ENCODE measurements around the gene ARHGEF12.

The ARHGEF12 gene

GRCh38 chr11:120430146-120430545, 93.9 kb downstream of the ARHGEF12 start:
- no peak for DNase-seq
- H3K4me1 Mint-ChIP-seq (ENCODE audit: low read depth), result peaks cover 21% of the 10 kb centered on the region
- H3K9me3 Mint-ChIP-seq, result no peaks in the 10 kb centered on the region
- no peak overlapping the region for H3K27ac Mint-ChIP-seq
- H3K27me3 Mint-ChIP-seq, result no peaks in the 10 kb centered on the region
- H3K4me3 Mint-ChIP-seq, result no peak overlapping the region
- H3K36me3 Mint-ChIP-seq (ENCODE audit: low read depth), result peaks cover 5% of the 10 kb centered on the region

- Mint-ChIP-seq H3K27me3 (no peaks in the 10 kb centered on the region), H3K4me3 (peak overlapping the region; percentile 20), H3K9me3 (no peaks in the 10 kb centered on the region), H3K4me1 (ENCODE audit: low read depth) (peaks cover 19% of the 10 kb centered on the region), H3K36me3 (ENCODE audit: low read depth) (peaks cover 2% of the 10 kb centered on the region), H3K27ac (peak overlapping the region; percentile 81)
- DNase-seq, result no peak
These were observed 95.4 kb downstream of the ARHGEF12 start for GRCh38 chr11:120431633-120432032.

DNA sequence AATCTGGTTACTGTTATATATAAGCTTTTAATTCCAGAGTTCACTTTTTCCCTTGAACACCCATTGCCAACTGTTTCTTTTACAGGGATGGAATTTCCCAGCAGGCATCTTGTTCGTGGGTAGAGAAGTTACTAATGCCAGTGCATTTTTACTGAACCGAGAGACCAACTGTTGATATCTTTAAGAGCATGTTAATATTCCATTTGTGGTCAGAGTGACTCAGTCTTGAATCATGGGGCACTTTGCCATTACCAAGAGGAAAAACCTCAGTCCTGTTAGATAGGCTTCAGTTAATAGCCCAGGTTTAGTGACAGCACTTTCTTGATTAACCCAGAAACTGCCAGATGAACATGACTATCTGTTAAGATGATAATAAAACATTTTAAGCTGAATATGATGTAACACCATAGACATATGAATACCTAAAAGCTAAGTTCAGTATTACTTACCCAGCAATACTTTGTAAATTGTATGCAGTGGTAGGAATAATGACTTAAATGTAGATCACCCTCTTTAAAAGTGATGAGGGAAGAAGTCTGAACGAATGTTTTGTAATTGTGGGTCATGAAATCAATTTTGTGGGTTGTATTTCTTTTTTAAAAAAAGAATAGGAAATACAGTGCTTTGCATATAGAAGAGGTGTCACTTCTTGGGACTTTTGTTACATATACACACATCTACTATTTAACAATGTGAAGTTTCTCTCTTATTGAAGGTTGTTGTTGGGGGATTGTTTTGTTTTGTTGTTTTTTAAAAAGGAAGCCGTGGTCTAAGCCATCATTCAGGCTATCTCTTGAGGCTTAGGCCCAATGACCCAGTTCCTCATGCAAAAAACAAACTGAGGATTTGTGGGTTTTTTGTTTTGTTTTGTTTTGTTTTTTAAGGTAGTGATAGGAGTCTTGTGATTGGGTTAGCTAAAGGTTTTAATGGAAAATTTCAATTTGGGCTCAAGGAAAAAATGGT, 96.1 kb downstream of the ARHGEF12 start:
- no peak for DNase-seq
- H3K4me1 Mint-ChIP-seq (ENCODE audit: low read depth), result peaks cover 19% of the 10 kb centered on the region
- peak overlapping the region; percentile 20 for H3K4me3 Mint-ChIP-seq
- peak overlapping the region; percentile 81 for H3K27ac Mint-ChIP-seq
- H3K27me3 Mint-ChIP-seq, result no peaks in the 10 kb centered on the region
- peaks cover 2% of the 10 kb centered on the region for H3K36me3 Mint-ChIP-seq (ENCODE audit: low read depth)
- H3K9me3 Mint-ChIP-seq, result no peaks in the 10 kb centered on the region

DNA sequence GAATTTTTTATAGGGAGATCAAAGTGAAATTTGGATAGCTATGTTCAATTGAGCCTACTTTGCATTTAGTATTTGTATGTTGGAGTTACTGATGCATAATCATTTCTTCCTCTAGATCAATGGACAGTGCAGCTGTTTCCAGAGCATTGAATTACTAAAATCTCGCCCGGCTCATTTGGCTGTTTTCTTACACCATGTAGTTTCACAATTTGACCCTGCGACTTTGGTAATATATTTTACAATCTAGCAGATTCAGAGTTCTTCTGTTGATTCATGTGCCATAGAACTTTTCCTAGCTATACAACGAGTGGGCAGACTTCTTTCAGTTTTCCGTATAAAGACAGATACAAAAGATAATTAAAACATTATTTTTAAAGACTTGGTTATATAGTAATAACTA, 105.4 kb downstream of the ARHGEF12 start:
- Mint-ChIP-seq H3K27me3 (no peaks in the 10 kb centered on the region), H3K4me1 (ENCODE audit: low read depth) (no peaks in the 10 kb centered on the region), H3K4me3 (no peak overlapping the region), H3K27ac (no peak overlapping the region), H3K36me3 (ENCODE audit: low read depth) (peaks cover 33% of the 10 kb centered on the region), H3K9me3 (no peaks in the 10 kb centered on the region)
- no peak for DNase-seq

- no peaks in the 10 kb centered on the region for H3K4me1 Mint-ChIP-seq (ENCODE audit: low read depth)
- H3K4me3 Mint-ChIP-seq, result no peak overlapping the region
- no peaks in the 10 kb centered on the region for H3K9me3 Mint-ChIP-seq
- H3K27me3 Mint-ChIP-seq, result no peaks in the 10 kb centered on the region
- peaks cover 38% of the 10 kb centered on the region for H3K36me3 Mint-ChIP-seq (ENCODE audit: low read depth)
- no peak overlapping the region for H3K27ac Mint-ChIP-seq
- DNase-seq, result no peak
These were observed 105.8 kb downstream of the ARHGEF12 start for GRCh38 chr11:120442031-120442430.

DNA sequence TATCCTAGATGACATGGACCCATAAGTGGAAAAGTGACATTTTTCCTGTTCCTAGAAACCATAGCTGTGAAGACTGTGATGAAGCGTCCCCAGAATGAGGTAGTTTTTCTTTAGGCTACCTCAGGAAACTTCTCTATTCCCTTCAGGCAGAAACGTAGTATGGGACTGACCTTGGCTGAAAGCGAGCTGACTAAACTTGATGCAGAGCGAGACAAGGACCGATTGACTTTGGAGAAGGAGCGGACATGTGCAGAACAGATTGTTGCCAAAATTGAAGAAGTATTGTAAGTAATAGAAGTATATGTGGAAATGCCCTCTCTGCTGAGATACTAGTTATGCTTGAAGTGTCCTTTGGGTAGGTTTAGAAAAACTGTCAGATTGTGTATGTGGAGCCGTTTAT, 110.6 kb downstream of the ARHGEF12 start:
- Mint-ChIP-seq H3K27ac (no peak overlapping the region), H3K4me3 (no peak overlapping the region), H3K4me1 (ENCODE audit: low read depth) (no peaks in the 10 kb centered on the region), H3K9me3 (no peaks in the 10 kb centered on the region), H3K27me3 (no peaks in the 10 kb centered on the region), H3K36me3 (ENCODE audit: low read depth) (peaks cover 66% of the 10 kb centered on the region)
- DNase-seq, result no peak

- DNase-seq, result no peak
- Mint-ChIP-seq H3K36me3 (ENCODE audit: low read depth) (peaks cover 68% of the 10 kb centered on the region), H3K4me3 (no peak overlapping the region), H3K9me3 (no peaks in the 10 kb centered on the region), H3K27me3 (no peaks in the 10 kb centered on the region), H3K27ac (no peak overlapping the region), H3K4me1 (ENCODE audit: low read depth) (no peaks in the 10 kb centered on the region)
These were observed 112.0 kb downstream of the ARHGEF12 start for GRCh38 chr11:120448240-120448639.

GRCh38 chr11:120455487-120455886, 119.3 kb downstream of the ARHGEF12 start:
- no peak for DNase-seq
- no peaks in the 10 kb centered on the region for H3K27me3 Mint-ChIP-seq
- H3K27ac Mint-ChIP-seq, result no peak overlapping the region
- peaks cover 62% of the 10 kb centered on the region for H3K36me3 Mint-ChIP-seq (ENCODE audit: low read depth)
- H3K4me3 Mint-ChIP-seq, result no peak overlapping the region
- no peaks in the 10 kb centered on the region for H3K9me3 Mint-ChIP-seq
- no peaks in the 10 kb centered on the region for H3K4me1 Mint-ChIP-seq (ENCODE audit: low read depth)

DNA sequence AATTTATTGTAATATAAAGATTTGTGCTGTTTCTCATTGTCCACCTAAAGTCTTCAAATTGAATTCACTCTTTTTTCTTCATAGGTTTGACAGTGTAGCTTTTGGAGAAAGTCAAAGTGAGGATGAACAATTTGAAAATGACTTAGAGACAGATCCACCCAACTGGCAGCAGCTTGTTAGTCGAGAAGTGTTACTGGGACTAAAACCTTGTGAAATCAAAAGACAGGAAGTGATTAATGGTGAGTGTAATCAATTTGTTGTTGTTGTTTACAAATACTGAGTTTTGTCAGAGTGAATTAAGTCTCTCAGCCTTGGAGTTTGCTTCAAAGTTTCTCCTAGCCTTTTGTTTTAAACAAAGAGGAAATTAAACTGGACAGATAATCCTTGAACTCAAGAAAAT, 121.8 kb downstream of the ARHGEF12 start:
- peaks cover 68% of the 10 kb centered on the region for H3K36me3 Mint-ChIP-seq (ENCODE audit: low read depth)
- no peaks in the 10 kb centered on the region for H3K9me3 Mint-ChIP-seq
- DNase-seq, result no peak
- H3K4me3 Mint-ChIP-seq, result no peak overlapping the region
- no peaks in the 10 kb centered on the region for H3K4me1 Mint-ChIP-seq (ENCODE audit: low read depth)
- H3K27ac Mint-ChIP-seq, result no peak overlapping the region
- H3K27me3 Mint-ChIP-seq, result no peaks in the 10 kb centered on the region

DNA sequence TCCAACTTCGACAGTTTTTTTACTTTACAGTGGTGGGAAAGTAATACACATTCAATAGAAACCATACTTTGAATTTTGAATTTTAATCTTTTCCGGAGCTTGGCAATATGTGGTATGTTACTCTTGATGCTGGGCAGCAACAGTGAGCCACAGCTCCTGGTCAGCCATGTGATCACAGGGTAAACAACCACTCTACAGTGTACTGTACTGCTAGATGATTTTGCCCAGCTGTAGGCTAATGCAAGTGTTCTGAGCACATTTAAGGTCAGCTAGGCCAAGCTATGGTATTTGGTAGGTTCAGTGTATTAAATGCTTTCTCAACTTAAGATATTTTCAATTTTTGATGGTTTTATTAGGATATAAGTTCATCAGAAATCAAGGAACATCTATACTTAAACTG, 126.6 kb downstream of the ARHGEF12 start:
- peaks cover 73% of the 10 kb centered on the region for H3K36me3 Mint-ChIP-seq (ENCODE audit: low read depth)
- no peaks in the 10 kb centered on the region for H3K27me3 Mint-ChIP-seq
- H3K4me3 Mint-ChIP-seq, result no peak overlapping the region
- H3K27ac Mint-ChIP-seq, result no peak overlapping the region
- no peaks in the 10 kb centered on the region for H3K9me3 Mint-ChIP-seq
- DNase-seq, result no peak
- H3K4me1 Mint-ChIP-seq (ENCODE audit: low read depth), result no peaks in the 10 kb centered on the region

DNA sequence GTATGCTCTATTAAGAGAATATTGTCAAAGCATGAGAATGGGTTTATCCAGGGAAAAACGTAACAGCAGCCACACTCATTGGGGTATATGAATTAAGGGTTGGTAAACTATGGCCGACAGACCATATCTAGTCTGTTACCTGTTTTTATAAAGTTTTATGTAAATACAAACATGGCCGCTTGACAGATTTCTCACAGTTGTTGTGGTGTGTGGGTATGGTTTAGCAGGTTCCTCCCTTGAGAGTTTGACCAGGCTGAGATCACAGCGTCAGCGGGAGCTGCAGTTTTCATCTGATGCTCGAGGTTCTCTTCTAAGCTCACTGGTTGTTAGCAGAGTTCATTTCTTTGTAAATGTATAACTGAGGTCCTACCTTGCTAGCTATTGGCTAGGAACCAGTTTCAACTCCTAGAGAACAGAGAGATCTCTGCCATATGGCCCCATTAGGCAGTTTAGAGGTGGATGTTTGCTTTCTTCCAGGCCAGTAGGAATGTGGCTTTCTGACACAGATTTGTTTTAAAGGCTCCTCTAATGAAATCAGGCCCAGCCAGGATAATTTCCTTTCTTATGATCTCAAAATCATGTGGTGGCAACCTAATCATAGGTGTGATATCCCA, 129.8 kb downstream of the ARHGEF12 start:
- no peak overlapping the region for H3K4me3 Mint-ChIP-seq
- no peaks in the 10 kb centered on the region for H3K4me1 Mint-ChIP-seq (ENCODE audit: low read depth)
- no peak for DNase-seq
- H3K27me3 Mint-ChIP-seq, result no peaks in the 10 kb centered on the region
- H3K9me3 Mint-ChIP-seq, result no peaks in the 10 kb centered on the region
- H3K36me3 Mint-ChIP-seq (ENCODE audit: low read depth), result peaks cover 60% of the 10 kb centered on the region
- no peak overlapping the region for H3K27ac Mint-ChIP-seq

GRCh38 chr11:120467627-120468026, 131.4 kb downstream of the ARHGEF12 start:
- H3K36me3 Mint-ChIP-seq (ENCODE audit: low read depth), result peaks cover 48% of the 10 kb centered on the region
- no peaks in the 10 kb centered on the region for H3K9me3 Mint-ChIP-seq
- no peak overlapping the region for H3K4me3 Mint-ChIP-seq
- H3K27ac Mint-ChIP-seq, result no peak overlapping the region
- H3K4me1 Mint-ChIP-seq (ENCODE audit: low read depth), result no peaks in the 10 kb centered on the region
- no peaks in the 10 kb centered on the region for H3K27me3 Mint-ChIP-seq
- DNase-seq, result no peak

GRCh38 chr11:120471131-120471530, 134.9 kb downstream of the ARHGEF12 start:
- H3K9me3 Mint-ChIP-seq, result no peaks in the 10 kb centered on the region
- DNase-seq, result no peak
- no peaks in the 10 kb centered on the region for H3K4me1 Mint-ChIP-seq (ENCODE audit: low read depth)
- no peak overlapping the region for H3K27ac Mint-ChIP-seq
- H3K4me3 Mint-ChIP-seq, result no peak overlapping the region
- H3K27me3 Mint-ChIP-seq, result no peaks in the 10 kb centered on the region
- H3K36me3 Mint-ChIP-seq (ENCODE audit: low read depth), result peaks cover 37% of the 10 kb centered on the region

- Mint-ChIP-seq H3K4me3 (no peak overlapping the region), H3K9me3 (no peaks in the 10 kb centered on the region), H3K27me3 (no peaks in the 10 kb centered on the region), H3K27ac (no peak overlapping the region), H3K4me1 (ENCODE audit: low read depth) (no peaks in the 10 kb centered on the region), H3K36me3 (ENCODE audit: low read depth) (peaks cover 32% of the 10 kb centered on the region)
- no peak for DNase-seq
These were observed 135.8 kb downstream of the ARHGEF12 start for GRCh38 chr11:120471994-120472393.

DNA sequence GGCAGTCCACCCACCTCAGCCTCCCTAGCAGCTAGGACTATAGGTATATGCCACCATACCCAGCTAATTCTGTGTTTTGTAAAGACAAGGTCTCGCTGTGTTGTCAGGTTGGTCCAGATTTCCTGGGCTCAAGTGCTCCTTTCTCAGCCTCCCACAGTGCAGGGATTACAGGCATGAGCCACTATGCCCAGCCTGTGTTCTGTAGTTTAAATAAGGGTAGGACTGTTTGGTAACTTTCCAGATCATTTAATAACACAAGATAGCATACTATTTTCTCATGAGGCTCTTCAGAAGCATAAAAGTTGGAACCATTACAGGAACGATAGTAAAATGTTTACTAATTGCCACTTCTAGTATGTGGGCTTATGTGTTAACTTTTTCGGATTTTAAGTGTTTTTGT, 137.3 kb downstream of the ARHGEF12 start:
- DNase-seq, result no peak
- no peaks in the 10 kb centered on the region for H3K4me1 Mint-ChIP-seq (ENCODE audit: low read depth)
- peaks cover 30% of the 10 kb centered on the region for H3K36me3 Mint-ChIP-seq (ENCODE audit: low read depth)
- H3K9me3 Mint-ChIP-seq, result no peaks in the 10 kb centered on the region
- no peak overlapping the region for H3K27ac Mint-ChIP-seq
- H3K4me3 Mint-ChIP-seq, result no peak overlapping the region
- no peaks in the 10 kb centered on the region for H3K27me3 Mint-ChIP-seq

All from activated T-cell treated with anti-CD3 and anti-CD28 coated beads, Interleukin-2, amount 50 U/mL, for 24 hours (primary cell).